CD4-positive, CD25-positive, alpha-beta regulatory T cell (primary cell): ENCODE data around the gene GMIP. TPM values are rescaled to one million over a fixed set of nuclear protein-coding genes. Genes with fewer than 3 reads are reported as not detected.

Source experiments
- ATAC-seq, 2 donors: fragments of 150-1000 bp; cut with Tn5 transposase; one replicate each; pipeline ENCODE4 v1.10.0; 2021; ENCODE audit warnings: low read depth in 2 of 2, moderate number of reproducible peaks in 2 of 2, moderate library complexity in 1 of 2
- DNase-seq, 3 donors: peaks; one replicate each; pipeline versions ENCODE4 v3.0.0 to v3.0.0-alpha.2; 2012 to 2022; ENCODE audit warnings: mixed read lengths in 1 of 3
- H3K27ac ChIP-seq: one replicate; pipeline ENCODE4 v1.7.0; 2013; ENCODE audit warnings: mild to moderate bottlenecking, low read length; ENCODE audit not compliant: insufficient read depth, poor library complexity, severe bottlenecking
- H3K27me3 ChIP-seq: one replicate; pipeline ENCODE4 v1.7.0; 2013; ENCODE audit warnings: low read length; ENCODE audit not compliant: control insufficient read depth, insufficient read depth
- H3K36me3 ChIP-seq: one replicate; pipeline ENCODE4 v1.7.0; 2013; ENCODE audit warnings: mild to moderate bottlenecking, low read length, moderate library complexity; ENCODE audit not compliant: control insufficient read depth, insufficient read depth
- H3K4me1 ChIP-seq: 2 replicates; pipeline ENCODE4 v1.7.0; 2013; ENCODE audit warnings: mild to moderate bottlenecking, low read length; ENCODE audit not compliant: insufficient read depth, control insufficient read depth, poor library complexity, severe bottlenecking
- H3K4me3 ChIP-seq: one replicate; pipeline ENCODE4 v1.7.0; 2013; ENCODE audit warnings: low read depth, mild to moderate bottlenecking, low read length, moderate library complexity
- H3K9me3 ChIP-seq, 2 experiments: 1 replicate in 1 of 2; 2 replicates in 1 of 2; pipeline ENCODE4 v1.7.0; 2013; ENCODE audit warnings: low read length in 2 of 2, mild to moderate bottlenecking in 1 of 2, moderate library complexity in 1 of 2; ENCODE audit not compliant: control insufficient read depth in 2 of 2
- H3K27ac Mint-ChIP-seq, 3 donors: one replicate each; pipeline ENCODE4 v1.8.0; 2020 to 2022; ENCODE audit warnings: mild to moderate bottlenecking in 3 of 3, mixed read lengths in 3 of 3, moderate library complexity in 2 of 3
- H3K27me3 Mint-ChIP-seq: one replicate; pipeline ENCODE4 v1.8.0; 2022; ENCODE audit warnings: mild to moderate bottlenecking, mixed read lengths
- H3K36me3 Mint-ChIP-seq: one replicate; pipeline ENCODE4 v1.8.0; 2020; ENCODE audit warnings: mixed read lengths
- H3K4me1 Mint-ChIP-seq, 4 donors: one replicate each; pipeline ENCODE4 v1.8.0; 2020 to 2022; ENCODE audit warnings: mixed read lengths in 4 of 4, mild to moderate bottlenecking in 1 of 4
- H3K4me3 Mint-ChIP-seq, 4 donors: one replicate each; pipeline ENCODE4 v1.8.0; 2020 to 2022; ENCODE audit warnings: mild to moderate bottlenecking in 4 of 4, mixed read lengths in 4 of 4, moderate library complexity in 3 of 4
- H3K9me3 Mint-ChIP-seq, 7 donors: one replicate each; pipeline ENCODE4 v1.8.0; 2020 to 2022; ENCODE audit warnings: mixed read lengths in 7 of 7, mild to moderate bottlenecking in 3 of 7, moderate library complexity in 2 of 7
- polyA plus RNA-seq, 4 donors: library from polyadenylated mRNA; unstranded; fragments of 300-500 nt; fragmentation: Illumina TruSeq; gene quantifications; one replicate each; pipeline ENCODE4 v1.2.3, GENCODE V29; 2021
- total RNA-seq: library from RNA; stranded (reverse); gene quantifications from one replicate; pipeline ENCODE4 v1.2.3, GENCODE V29; 2022

GMIP gene
- total and polyA plus RNA-seq, 5 donors from 2014 or later = 42.1 to 155 (median 46.4) TPM

GRCh38 chr19:19595171-19595701, 48.2 kb downstream of the GMIP start:
- Mint-ChIP-seq H3K36me3 (peaks cover 26% of the 10 kb centered on the region), H3K27ac (peak overlapping the region; percentile 32 to 99 (median 84)), H3K9me3 (peaks cover 0 to 2% (median 0%) of the 10 kb centered on the region in 7 donors), H3K4me1 (peaks cover 10 to 85% (median 42%) of the 10 kb centered on the region in 4 donors), H3K4me3 (peak overlapping the region in 2 of 4 donors; percentile 3 to 9), H3K27me3 (no peaks in the 10 kb centered on the region)
- H3K27me3 ChIP-seq = no peaks in the 10 kb centered on the region
- peaks cover 70% of the 10 kb centered on the region for H3K4me1 ChIP-seq
- H3K36me3 ChIP-seq = peaks cover 15% of the 10 kb centered on the region
- no peak overlapping the region for H3K4me3 ChIP-seq
- ATAC-seq (no peak), DNase-seq (no peak)
- peak overlapping the region; percentile 49 for H3K27ac ChIP-seq
- no peaks in the 10 kb centered on the region for H3K9me3 ChIP-seq

GRCh38 chr19:19594381-19594780, 49.1 kb downstream of the GMIP start:
- Histone ChIP-seq H3K9me3 (no peaks in the 10 kb centered on the region), H3K4me1 (peaks cover 70% of the 10 kb centered on the region), H3K36me3 (peaks cover 15% of the 10 kb centered on the region), H3K4me3 (no peak overlapping the region), H3K27ac (peak overlapping the region; percentile 37), H3K27me3 (no peaks in the 10 kb centered on the region)
- Mint-ChIP-seq H3K27me3 (no peaks in the 10 kb centered on the region), H3K9me3 (peaks cover 0 to 2% (median 0%) of the 10 kb centered on the region in 7 donors), H3K4me3 (peak overlapping the region in 2 of 4 donors; percentile 15 to 16), H3K36me3 (peaks cover 33% of the 10 kb centered on the region), H3K27ac (peak overlapping the region; percentile 32 to 84 (median 72)), H3K4me1 (peaks cover 18 to 86% (median 48%) of the 10 kb centered on the region in 4 donors)
- ATAC-seq (no peak), DNase-seq (peak in 1 of 3 donors; percentile 49)

- peaks cover 15 to 82% (median 38%) of the 10 kb centered on the region in 4 donors for H3K4me1 Mint-ChIP-seq
- H3K27ac Mint-ChIP-seq = peak overlapping the region; percentile 59 to 96 (median 86)
- peak overlapping the region in 1 of 4 donors; percentile 17 for H3K4me3 Mint-ChIP-seq
- Histone ChIP-seq H3K36me3 (peaks cover 15% of the 10 kb centered on the region), H3K9me3 (no peaks in the 10 kb centered on the region), H3K27me3 (no peaks in the 10 kb centered on the region), H3K4me1 (peaks cover 57% of the 10 kb centered on the region), H3K27ac (no peak overlapping the region), H3K4me3 (no peak overlapping the region)
- H3K9me3 Mint-ChIP-seq = peaks cover 0 to 2% (median 0%) of the 10 kb centered on the region in 7 donors
- H3K36me3 Mint-ChIP-seq = peaks cover 40% of the 10 kb centered on the region
- ATAC-seq (no peak), DNase-seq (no peak)
- no peaks in the 10 kb centered on the region for H3K27me3 Mint-ChIP-seq
These were observed 50.8 kb downstream of the GMIP start for GRCh38 chr19:19592690-19593089.

- Mint-ChIP-seq H3K4me1 (peaks cover 8 to 70% (median 31%) of the 10 kb centered on the region in 4 donors), H3K27me3 (no peaks in the 10 kb centered on the region), H3K36me3 (peaks cover 38% of the 10 kb centered on the region), H3K4me3 (peak overlapping the region in 3 of 4 donors; percentile 68 to 83 (median 68)), H3K9me3 (peaks cover 0 to 2% (median 0%) of the 10 kb centered on the region in 7 donors), H3K27ac (peak overlapping the region; percentile 93 to 96 (median 93))
- peaks cover 17% of the 10 kb centered on the region for H3K36me3 ChIP-seq
- H3K4me3 ChIP-seq = peak overlapping the region; percentile 29
- H3K9me3 ChIP-seq = no peaks in the 10 kb centered on the region
- H3K27ac ChIP-seq = peak overlapping the region; percentile 89
- H3K27me3 ChIP-seq = no peaks in the 10 kb centered on the region
- ATAC-seq (peak; percentile 94 to 95), DNase-seq (peak; percentile 51 to 82 (median 63))
- H3K4me1 ChIP-seq = peaks cover 44% of the 10 kb centered on the region
These were observed 52.2 kb downstream of the GMIP start for GRCh38 chr19:19591133-19591825.

GRCh38 chr19:19588546-19588945, 54.9 kb downstream of the GMIP start:
- DNase-seq = no peak
- peaks cover 8 to 58% (median 24%) of the 10 kb centered on the region in 4 donors for H3K4me1 Mint-ChIP-seq
- no peaks in the 10 kb centered on the region for H3K27me3 ChIP-seq
- no peak for ATAC-seq
- no peak overlapping the region for H3K4me3 ChIP-seq
- H3K27ac ChIP-seq = no peak overlapping the region
- no peaks in the 10 kb centered on the region for H3K9me3 ChIP-seq
- H3K27me3 Mint-ChIP-seq = no peaks in the 10 kb centered on the region
- H3K27ac Mint-ChIP-seq = peak overlapping the region; percentile 62 to 71 (median 70)
- peaks cover 14% of the 10 kb centered on the region for H3K36me3 ChIP-seq
- no peaks in the 10 kb centered on the region for H3K9me3 Mint-ChIP-seq
- H3K36me3 Mint-ChIP-seq = peaks cover 36% of the 10 kb centered on the region
- H3K4me1 ChIP-seq = peaks cover 24% of the 10 kb centered on the region
- peak overlapping the region in 2 of 4 donors; percentile 51 to 52 for H3K4me3 Mint-ChIP-seq

- H3K4me1 Mint-ChIP-seq = peaks cover 8 to 51% (median 24%) of the 10 kb centered on the region in 4 donors
- H3K27me3 Mint-ChIP-seq = no peaks in the 10 kb centered on the region
- H3K36me3 Mint-ChIP-seq = peaks cover 30% of the 10 kb centered on the region
- Histone ChIP-seq H3K4me1 (peaks cover 24% of the 10 kb centered on the region), H3K36me3 (peaks cover 7% of the 10 kb centered on the region), H3K27me3 (no peaks in the 10 kb centered on the region), H3K4me3 (no peak overlapping the region), H3K27ac (no peak overlapping the region), H3K9me3 (no peaks in the 10 kb centered on the region)
- DNase-seq (no peak), ATAC-seq (no peak)
- H3K27ac Mint-ChIP-seq = peak overlapping the region; percentile 9 to 62 (median 11)
- H3K4me3 Mint-ChIP-seq = no peak overlapping the region
- no peaks in the 10 kb centered on the region for H3K9me3 Mint-ChIP-seq
These were observed 55.7 kb downstream of the GMIP start for GRCh38 chr19:19587771-19588170.

GRCh38 chr19:19584356-19584755, 59.1 kb downstream of the GMIP start:
- Mint-ChIP-seq H3K27ac (peak overlapping the region in 1 of 3 donors; percentile 29), H3K9me3 (no peaks in the 10 kb centered on the region), H3K27me3 (no peaks in the 10 kb centered on the region), H3K36me3 (peaks cover 14% of the 10 kb centered on the region), H3K4me3 (no peak overlapping the region), H3K4me1 (peaks cover 0 to 52% (median 14%) of the 10 kb centered on the region in 4 donors)
- H3K4me1 ChIP-seq = peaks cover 8% of the 10 kb centered on the region
- DNase-seq (no peak), ATAC-seq (no peak)
- H3K9me3 ChIP-seq = no peaks in the 10 kb centered on the region
- H3K36me3 ChIP-seq = peaks cover 4% of the 10 kb centered on the region
- no peaks in the 10 kb centered on the region for H3K27me3 ChIP-seq
- H3K27ac ChIP-seq = no peak overlapping the region
- no peak overlapping the region for H3K4me3 ChIP-seq
